GM19193 (cell line): ENCODE data around the gene DMWD.

Experiments used
- POLR2A ChIP-seq: IDR thresholded peaks from 4 replicates; pipeline ENCODE4 v1.6.1; 2011; ENCODE audit not compliant: insufficient read depth, insufficient read length; ENCODE audit errors: extremely low read depth

Gene DMWD

GRCh38 chr19:45769821-45770191 is 22.8 kb downstream of the DMWD start:
- no peak for TF ChIP-seq POLR2A

- peak; percentile 63 for TF ChIP-seq POLR2A
Measured at GRCh38 chr19:45768984-45769782, 23.5 kb downstream of the DMWD start, which contains the start of gene SIX5. TSS of gene SIX5 (minus strand) at chr19:45769252. CDS start at chr19:45768844, 408 bp downstream.

- no peak for TF ChIP-seq POLR2A
Measured at GRCh38 chr19:45768655-45768983, 24.0 kb downstream of the DMWD start.

GRCh38 chr19:45767881-45768654 is 24.6 kb downstream of the DMWD start:
- peak; percentile 18 for TF ChIP-seq POLR2A

- TF ChIP-seq POLR2A = no peak
Measured at GRCh38 chr19:45767410-45767880, 25.2 kb downstream of the DMWD start.

- TF ChIP-seq POLR2A = no peak
Measured at GRCh38 chr19:45766869-45767346, 25.7 kb downstream of the DMWD start.

GRCh38 chr19:45766296-45766868 is 26.3 kb downstream of the DMWD start:
- no peak for TF ChIP-seq POLR2A

- no peak for TF ChIP-seq POLR2A
Measured at GRCh38 chr19:45765702-45766295, 26.8 kb downstream of the DMWD start.

- TF ChIP-seq POLR2A = no peak
Measured at GRCh38 chr19:45764945-45765701, 27.5 kb downstream of the DMWD start.

GRCh38 chr19:45764475-45764874 is 28.2 kb downstream of the DMWD start:
- no peak for TF ChIP-seq POLR2A

- TF ChIP-seq POLR2A = no peak
Measured at GRCh38 chr19:45763691-45764294, 28.9 kb downstream of the DMWD start.

GRCh38 chr19:45762870-45763631 is 29.6 kb downstream of the DMWD start:
- TF ChIP-seq POLR2A = no peak

GRCh38 chr19:45761714-45762113 is 30.9 kb downstream of the DMWD start:
- no peak for TF ChIP-seq POLR2A

GRCh38 chr19:45758921-45759320 is 33.7 kb downstream of the DMWD start:
- no peak for TF ChIP-seq POLR2A

- TF ChIP-seq POLR2A = no peak
Measured at GRCh38 chr19:45757695-45758094, 35.0 kb downstream of the DMWD start.
